HL-60 (cell line): ENCODE measurements around the gene PDCL2.

ENCODE experiments used
- POLR2AphosphoS5 ChIP-seq: IDR thresholded peaks from 2 replicates; pipeline ENCODE4 v1.6.1; 2012; ENCODE audit warnings: low read depth
- TF ChIP-seq, protein P1 (sequence below): IDR thresholded peaks from one replicate; pipeline ENCODE4 v1.5.1; 2011; ENCODE audit warnings: low read length, control low read depth, inconsistent platforms; ENCODE audit not compliant: insufficient read depth

DNA sequence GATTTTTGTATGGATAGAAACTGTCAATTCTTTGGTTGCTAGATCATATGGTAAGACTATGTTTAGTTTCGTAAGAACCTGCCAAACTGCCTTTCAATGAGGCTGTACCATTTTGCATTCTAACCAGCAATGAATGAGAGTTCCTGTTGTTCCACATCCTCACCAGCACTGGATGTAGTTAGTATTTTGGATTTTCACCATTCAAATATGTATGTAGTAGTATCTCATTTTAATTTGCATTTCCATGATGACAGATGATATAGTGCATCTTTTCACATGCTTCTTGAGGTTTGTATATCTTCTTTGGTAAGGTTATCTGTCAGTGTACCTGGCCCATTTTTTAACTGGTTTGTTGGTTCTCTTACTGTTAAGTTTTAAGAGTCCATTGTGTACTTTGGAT is 80.0 kb downstream of the PDCL2 start:
- TF ChIP-seq, protein P1, sequence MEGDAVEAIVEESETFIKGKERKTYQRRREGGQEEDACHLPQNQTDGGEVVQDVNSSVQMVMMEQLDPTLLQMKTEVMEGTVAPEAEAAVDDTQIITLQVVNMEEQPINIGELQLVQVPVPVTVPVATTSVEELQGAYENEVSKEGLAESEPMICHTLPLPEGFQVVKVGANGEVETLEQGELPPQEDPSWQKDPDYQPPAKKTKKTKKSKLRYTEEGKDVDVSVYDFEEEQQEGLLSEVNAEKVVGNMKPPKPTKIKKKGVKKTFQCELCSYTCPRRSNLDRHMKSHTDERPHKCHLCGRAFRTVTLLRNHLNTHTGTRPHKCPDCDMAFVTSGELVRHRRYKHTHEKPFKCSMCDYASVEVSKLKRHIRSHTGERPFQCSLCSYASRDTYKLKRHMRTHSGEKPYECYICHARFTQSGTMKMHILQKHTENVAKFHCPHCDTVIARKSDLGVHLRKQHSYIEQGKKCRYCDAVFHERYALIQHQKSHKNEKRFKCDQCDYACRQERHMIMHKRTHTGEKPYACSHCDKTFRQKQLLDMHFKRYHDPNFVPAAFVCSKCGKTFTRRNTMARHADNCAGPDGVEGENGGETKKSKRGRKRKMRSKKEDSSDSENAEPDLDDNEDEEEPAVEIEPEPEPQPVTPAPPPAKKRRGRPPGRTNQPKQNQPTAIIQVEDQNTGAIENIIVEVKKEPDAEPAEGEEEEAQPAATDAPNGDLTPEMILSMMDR: no peak
- TF ChIP-seq POLR2AphosphoS5: no peak
